Neural cell (in vitro differentiated cells): Measurements from ENCODE around the gene IGF2BP3. TPM values are rescaled to one million over a fixed set of nuclear protein-coding genes. Genes with fewer than 3 reads are reported as not detected.

ENCODE experiments used
- H2AFZ ChIP-seq: fragments of 200-600, 300-800 bp; sonication (generic), shearing (Covaris generic); 2 replicates; pipeline ENCODE4 v1.6.0; 2014; ENCODE audit warnings: low read depth, mild to moderate bottlenecking, antibody characterized with exemption, low read length, moderate library complexity
- H3F3A ChIP-seq: fragments of 200-600 bp; shearing (Covaris generic); 2 replicates; pipeline ENCODE4 v1.6.1; 2016; ENCODE audit warnings: mild to moderate bottlenecking, moderate library complexity, mixed read lengths, antibody characterized with exemption, low read length; ENCODE audit not compliant: insufficient read depth, poor library complexity, severe bottlenecking
- H3K27ac ChIP-seq: fragments of 200-600, 300-800 bp; sonication (generic), shearing (Covaris generic); 2 replicates; pipeline ENCODE4 v1.5.1; 2014; ENCODE audit warnings: mild to moderate bottlenecking, low read length, moderate library complexity
- H3K27me3 ChIP-seq: fragments of 300-800, 200-600 bp; sonication (generic), shearing (Covaris generic); 2 replicates; pipeline ENCODE4 v1.6.0; 2014; ENCODE audit warnings: mild to moderate bottlenecking, low read depth, low read length, moderate library complexity; ENCODE audit not compliant: insufficient read depth
- H3K36me3 ChIP-seq: fragments of 300-800, 200-600 bp; sonication (generic), shearing (Covaris generic); 2 replicates; pipeline ENCODE4 v1.5.1; 2014; ENCODE audit warnings: mild to moderate bottlenecking, antibody characterized with exemption, low read length, moderate library complexity; ENCODE audit not compliant: insufficient read depth
- H3K4me2 ChIP-seq: fragments of 300-800, 200-600 bp; sonication (generic), shearing (Covaris generic); 2 replicates; pipeline ENCODE4 v1.6.0; 2014; ENCODE audit warnings: mild to moderate bottlenecking, low read length
- H3K4me3 ChIP-seq: fragments of 300-800, 200-600 bp; sonication (generic), shearing (Covaris generic); 2 replicates; pipeline ENCODE4 v1.5.1; 2014; ENCODE audit warnings: mild to moderate bottlenecking, low read length, moderate library complexity
- H3K79me2 ChIP-seq: fragments of 200-600 bp; shearing (Covaris generic); replicated peaks from 2 replicates; pipeline ENCODE4 v1.6.0; 2014; ENCODE audit warnings: mild to moderate bottlenecking, low read length, moderate library complexity; ENCODE audit not compliant: insufficient read depth
- H3K9ac ChIP-seq: fragments of 300-800, 200-600 bp; sonication (generic), shearing (Covaris generic); 2 replicates; pipeline ENCODE4 v1.6.1; 2016; ENCODE audit warnings: mild to moderate bottlenecking, low read length, mixed read lengths
- H3K9me2 ChIP-seq: fragments of 200-600 bp; shearing (Covaris generic); 2 replicates; pipeline ENCODE4 v1.6.1; 2016; ENCODE audit warnings: mild to moderate bottlenecking, low read length, mixed read lengths; ENCODE audit not compliant: insufficient read depth
- H3K9me3 ChIP-seq: fragments of 200-600, 300-800 bp; sonication (generic), shearing (Covaris generic); 2 replicates; pipeline ENCODE4 v1.6.1; 2016; ENCODE audit warnings: mild to moderate bottlenecking, mixed run types, low read length, moderate library complexity, mixed read lengths
- H4K20me1 ChIP-seq: fragments of 200-600 bp; shearing (Covaris generic); 2 replicates; pipeline ENCODE4 v1.6.1; 2016; ENCODE audit warnings: mild to moderate bottlenecking, mixed run types; ENCODE audit not compliant: insufficient read depth
- EP300 ChIP-seq: fragments of 450-650 bp; conservative IDR thresholded peaks from 2 replicates; pipeline ENCODE4 v1.6.1; 2014; ENCODE audit warnings: antibody characterized with exemption, mild to moderate bottlenecking, moderate library complexity; ENCODE audit not compliant: poor library complexity, severe bottlenecking
- EZH2 ChIP-seq: fragments of 200-600, 300-800 bp; shearing (Covaris generic), sonication (generic); IDR thresholded peaks from 2 replicates; pipeline ENCODE4 v1.6.1; 2014; ENCODE audit warnings: antibody characterized with exemption, low read length, borderline replicate concordance, mild to moderate bottlenecking; ENCODE audit not compliant: insufficient read depth, poor library complexity, severe bottlenecking
- MXI1 ChIP-seq: fragments of 450-650 bp; conservative IDR thresholded peaks from 2 replicates; pipeline ENCODE4 v1.6.1; 2014; ENCODE audit warnings: antibody characterized with exemption, mild to moderate bottlenecking; ENCODE audit not compliant: poor library complexity, severe bottlenecking
- POLR2AphosphoS5 ChIP-seq: IDR thresholded peaks from 2 replicates; pipeline ENCODE4 v1.6.1; 2012
- RAD21 ChIP-seq: fragments of 450-650 bp; conservative IDR thresholded peaks from 2 replicates; pipeline ENCODE4 v1.6.1; 2014; ENCODE audit warnings: antibody characterized with exemption, mild to moderate bottlenecking, moderate library complexity
- SMC3 ChIP-seq: fragments of 450-650 bp; conservative IDR thresholded peaks from 2 replicates; pipeline ENCODE4 v1.6.1; 2014; ENCODE audit warnings: antibody characterized with exemption, mild to moderate bottlenecking, moderate library complexity; ENCODE audit not compliant: poor library complexity
- TAF1 ChIP-seq: IDR thresholded peaks from 2 replicates; pipeline ENCODE4 v1.6.1; 2012; ENCODE audit warnings: low read depth
- polyA plus RNA-seq: library from polyadenylated mRNA; depleted of rRNA; stranded (reverse); fragments of >200 nt; gene quantifications from 2 replicates; pipeline ENCODE4 v1.2.3, GENCODE V29; 2014
- TF ChIP-seq, protein P1 (sequence below): IDR thresholded peaks from 2 replicates; pipeline ENCODE4 v1.6.1; 2012; ENCODE audit warnings: borderline replicate concordance
- TF ChIP-seq, protein P2 (sequence below): fragments of 450-650 bp; IDR thresholded peaks from 2 replicates; pipeline ENCODE4 v1.5.1; 2014; ENCODE audit warnings: antibody characterized with exemption, mild to moderate bottlenecking, moderate library complexity; ENCODE audit not compliant: poor library complexity, severe bottlenecking

The IGF2BP3 gene
- polyA plus RNA-seq, 1 donor from 2014 or later, result 29.6 TPM

DNA sequence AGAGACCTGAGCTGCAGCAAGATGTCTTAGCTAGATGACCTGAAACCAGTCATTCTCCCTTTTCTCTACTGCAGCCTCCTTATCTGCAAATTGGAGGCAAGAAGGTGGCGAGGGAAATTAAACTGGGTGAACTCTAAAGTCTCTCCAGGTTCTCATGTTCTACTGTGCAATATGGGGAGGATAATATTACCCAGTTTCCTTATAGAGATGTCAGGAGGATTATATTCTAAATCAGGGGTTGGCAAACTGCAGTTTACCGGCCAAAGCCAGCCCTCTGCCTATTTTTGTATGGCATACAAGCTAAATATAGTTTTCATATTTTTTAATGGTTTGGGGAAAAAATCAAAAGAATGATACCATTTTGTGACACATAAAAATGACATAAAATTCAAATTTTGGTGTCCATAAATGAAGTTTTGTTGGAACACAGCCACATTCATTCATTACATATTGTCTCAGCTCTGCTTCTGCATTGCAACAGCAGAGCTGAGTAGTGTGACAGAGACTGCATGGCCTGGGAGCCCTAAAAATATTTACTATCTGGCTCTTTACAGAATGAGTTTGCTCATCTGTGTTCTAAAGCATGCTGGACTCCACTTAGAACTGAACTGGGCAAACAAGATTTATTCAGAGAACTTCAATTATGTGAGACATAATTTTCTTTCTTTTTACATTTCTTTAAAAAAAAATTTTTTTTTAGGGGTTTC lies 190.3 kb downstream of the IGF2BP3 start:
- H3K4me3 ChIP-seq, result no peak overlapping the region
- no peaks in the 10 kb centered on the region for H3K9me3 ChIP-seq
- no peaks in the 10 kb centered on the region for H3K27me3 ChIP-seq
- H3K36me3 ChIP-seq, result no peaks in the 10 kb centered on the region
- H2AFZ ChIP-seq, result no peak overlapping the region
- H3F3A ChIP-seq, result no peaks in the 10 kb centered on the region
- H4K20me1 ChIP-seq, result no peaks in the 10 kb centered on the region
- no peak overlapping the region for H3K27ac ChIP-seq
- no peaks in the 10 kb centered on the region for H3K9me2 ChIP-seq
- H3K9ac ChIP-seq, result no peak overlapping the region
- no peaks in the 10 kb centered on the region for H3K79me2 ChIP-seq
- TF ChIP-seq RAD21, result no peak
- TF ChIP-seq, protein P1, sequence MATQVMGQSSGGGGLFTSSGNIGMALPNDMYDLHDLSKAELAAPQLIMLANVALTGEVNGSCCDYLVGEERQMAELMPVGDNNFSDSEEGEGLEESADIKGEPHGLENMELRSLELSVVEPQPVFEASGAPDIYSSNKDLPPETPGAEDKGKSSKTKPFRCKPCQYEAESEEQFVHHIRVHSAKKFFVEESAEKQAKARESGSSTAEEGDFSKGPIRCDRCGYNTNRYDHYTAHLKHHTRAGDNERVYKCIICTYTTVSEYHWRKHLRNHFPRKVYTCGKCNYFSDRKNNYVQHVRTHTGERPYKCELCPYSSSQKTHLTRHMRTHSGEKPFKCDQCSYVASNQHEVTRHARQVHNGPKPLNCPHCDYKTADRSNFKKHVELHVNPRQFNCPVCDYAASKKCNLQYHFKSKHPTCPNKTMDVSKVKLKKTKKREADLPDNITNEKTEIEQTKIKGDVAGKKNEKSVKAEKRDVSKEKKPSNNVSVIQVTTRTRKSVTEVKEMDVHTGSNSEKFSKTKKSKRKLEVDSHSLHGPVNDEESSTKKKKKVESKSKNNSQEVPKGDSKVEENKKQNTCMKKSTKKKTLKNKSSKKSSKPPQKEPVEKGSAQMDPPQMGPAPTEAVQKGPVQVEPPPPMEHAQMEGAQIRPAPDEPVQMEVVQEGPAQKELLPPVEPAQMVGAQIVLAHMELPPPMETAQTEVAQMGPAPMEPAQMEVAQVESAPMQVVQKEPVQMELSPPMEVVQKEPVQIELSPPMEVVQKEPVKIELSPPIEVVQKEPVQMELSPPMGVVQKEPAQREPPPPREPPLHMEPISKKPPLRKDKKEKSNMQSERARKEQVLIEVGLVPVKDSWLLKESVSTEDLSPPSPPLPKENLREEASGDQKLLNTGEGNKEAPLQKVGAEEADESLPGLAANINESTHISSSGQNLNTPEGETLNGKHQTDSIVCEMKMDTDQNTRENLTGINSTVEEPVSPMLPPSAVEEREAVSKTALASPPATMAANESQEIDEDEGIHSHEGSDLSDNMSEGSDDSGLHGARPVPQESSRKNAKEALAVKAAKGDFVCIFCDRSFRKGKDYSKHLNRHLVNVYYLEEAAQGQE, result no peak
- TF ChIP-seq EP300, result no peak
- no peak overlapping the region for H3K4me2 ChIP-seq

DNA sequence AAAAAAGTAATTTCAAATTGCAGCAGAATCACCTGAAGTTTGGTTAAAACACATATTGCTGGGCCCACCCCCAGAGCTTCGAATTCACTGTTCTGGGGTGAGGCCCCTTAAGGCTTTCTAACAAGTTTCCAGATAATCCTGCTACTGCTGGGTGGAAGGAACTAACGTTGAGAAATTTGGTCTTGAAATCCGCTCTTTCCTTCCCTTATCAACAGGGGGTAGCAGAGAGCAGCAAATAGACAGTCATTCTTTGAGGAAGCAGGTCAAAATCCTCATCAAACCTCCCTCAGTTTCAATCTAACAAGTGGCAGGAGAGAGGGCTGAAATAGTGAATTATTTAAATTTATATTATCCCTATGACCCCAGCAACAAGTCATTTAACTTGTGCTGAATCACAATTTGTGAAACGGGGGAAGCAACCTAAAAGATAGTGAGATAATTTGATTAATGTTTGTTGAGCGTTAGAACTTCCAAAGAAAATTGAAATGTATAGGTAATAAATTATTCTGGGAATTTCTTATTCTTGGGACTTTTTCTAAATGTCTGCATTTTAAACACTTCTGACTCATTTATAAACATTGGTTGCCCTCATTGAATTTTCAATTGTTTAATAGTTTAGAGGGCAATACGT lies 192.8 kb downstream of the IGF2BP3 start:
- Histone ChIP-seq H3K9me2 (no peaks in the 10 kb centered on the region), H3K79me2 (no peaks in the 10 kb centered on the region), H4K20me1 (no peaks in the 10 kb centered on the region), H2AFZ (no peak overlapping the region), H3K27me3 (no peaks in the 10 kb centered on the region), H3K4me3 (no peak overlapping the region), H3F3A (no peaks in the 10 kb centered on the region), H3K27ac (no peak overlapping the region), H3K36me3 (no peaks in the 10 kb centered on the region), H3K9ac (no peak overlapping the region), H3K4me2 (no peak overlapping the region), H3K9me3 (no peaks in the 10 kb centered on the region)
- TF ChIP-seq RAD21 (peak; percentile 29), EP300 (no peak), MXI1 (no peak), EZH2 (no peak), TAF1 (no peak), POLR2AphosphoS5 (no peak), SMC3 (no peak)
- TF ChIP-seq, protein P2, sequence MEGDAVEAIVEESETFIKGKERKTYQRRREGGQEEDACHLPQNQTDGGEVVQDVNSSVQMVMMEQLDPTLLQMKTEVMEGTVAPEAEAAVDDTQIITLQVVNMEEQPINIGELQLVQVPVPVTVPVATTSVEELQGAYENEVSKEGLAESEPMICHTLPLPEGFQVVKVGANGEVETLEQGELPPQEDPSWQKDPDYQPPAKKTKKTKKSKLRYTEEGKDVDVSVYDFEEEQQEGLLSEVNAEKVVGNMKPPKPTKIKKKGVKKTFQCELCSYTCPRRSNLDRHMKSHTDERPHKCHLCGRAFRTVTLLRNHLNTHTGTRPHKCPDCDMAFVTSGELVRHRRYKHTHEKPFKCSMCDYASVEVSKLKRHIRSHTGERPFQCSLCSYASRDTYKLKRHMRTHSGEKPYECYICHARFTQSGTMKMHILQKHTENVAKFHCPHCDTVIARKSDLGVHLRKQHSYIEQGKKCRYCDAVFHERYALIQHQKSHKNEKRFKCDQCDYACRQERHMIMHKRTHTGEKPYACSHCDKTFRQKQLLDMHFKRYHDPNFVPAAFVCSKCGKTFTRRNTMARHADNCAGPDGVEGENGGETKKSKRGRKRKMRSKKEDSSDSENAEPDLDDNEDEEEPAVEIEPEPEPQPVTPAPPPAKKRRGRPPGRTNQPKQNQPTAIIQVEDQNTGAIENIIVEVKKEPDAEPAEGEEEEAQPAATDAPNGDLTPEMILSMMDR, result peak; percentile 46
- TF ChIP-seq, protein P1, result no peak
